HG02973 (cell line): Measurements from ENCODE around the gene API5.
A peak's percentile ranks its signal among the peaks of the same experiment; 100 is the strongest.
"Not testable (repeated sequence)": the region's sequence is repeated elsewhere in the genome, so short reads cannot be mapped to it uniquely, and the experiment has no call there.

Experiments used
- ATAC-seq: cut with Tn5 transposase; IDR thresholded peaks from one replicate; pipeline ENCODE4 v1.9.1; 2021; ENCODE audit warnings: moderate library complexity; ENCODE audit not compliant: unreplicated experiment

The API5 gene

GRCh38 chr11:43311791-43312607, at the start of gene API5:
Gene API5, plus strand, starts transcription at chr11:43311996. Its CDS starts 132 bp downstream, at chr11:43312128.
- peak; percentile 97 for ATAC-seq

DNA sequence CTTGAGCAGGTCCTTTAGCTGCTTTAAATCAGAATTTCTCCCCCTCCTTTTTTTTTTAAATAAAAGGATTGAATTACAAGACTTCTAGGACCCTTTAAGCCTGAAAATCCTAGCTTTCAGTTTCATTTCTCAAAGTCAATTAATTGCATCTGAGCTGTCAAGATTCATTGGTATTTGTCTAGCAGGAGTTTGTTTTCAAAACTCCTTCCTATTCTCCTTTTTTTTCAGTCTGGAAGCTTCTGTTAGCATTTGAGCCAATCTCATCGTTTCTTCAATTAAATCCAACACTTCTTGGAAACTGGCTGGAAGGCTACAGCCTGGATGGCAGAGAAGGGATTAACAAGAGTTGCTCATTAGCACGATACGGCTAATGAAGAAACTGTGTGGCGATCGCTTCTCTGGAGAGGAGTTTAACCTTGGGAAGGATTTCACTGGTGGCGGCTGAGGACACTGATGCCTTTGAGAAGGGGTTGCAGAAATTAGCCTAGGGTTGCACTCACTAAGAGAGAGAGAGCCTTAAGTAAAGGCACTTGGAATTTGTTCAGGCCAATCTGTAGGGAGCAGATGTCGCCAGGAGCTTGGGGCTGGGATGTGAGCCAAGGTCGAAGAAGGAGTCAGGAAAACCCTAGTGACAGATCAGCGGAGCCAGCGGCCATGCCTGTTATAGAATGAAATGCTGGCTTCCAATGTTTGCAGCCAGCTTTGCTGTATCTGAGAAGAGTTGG, 43.8 kb upstream of the API5 start:
- no peak for ATAC-seq

GRCh38 chr11:43268786-43269185, 43.0 kb upstream of the API5 start:
- no peak for ATAC-seq

DNA sequence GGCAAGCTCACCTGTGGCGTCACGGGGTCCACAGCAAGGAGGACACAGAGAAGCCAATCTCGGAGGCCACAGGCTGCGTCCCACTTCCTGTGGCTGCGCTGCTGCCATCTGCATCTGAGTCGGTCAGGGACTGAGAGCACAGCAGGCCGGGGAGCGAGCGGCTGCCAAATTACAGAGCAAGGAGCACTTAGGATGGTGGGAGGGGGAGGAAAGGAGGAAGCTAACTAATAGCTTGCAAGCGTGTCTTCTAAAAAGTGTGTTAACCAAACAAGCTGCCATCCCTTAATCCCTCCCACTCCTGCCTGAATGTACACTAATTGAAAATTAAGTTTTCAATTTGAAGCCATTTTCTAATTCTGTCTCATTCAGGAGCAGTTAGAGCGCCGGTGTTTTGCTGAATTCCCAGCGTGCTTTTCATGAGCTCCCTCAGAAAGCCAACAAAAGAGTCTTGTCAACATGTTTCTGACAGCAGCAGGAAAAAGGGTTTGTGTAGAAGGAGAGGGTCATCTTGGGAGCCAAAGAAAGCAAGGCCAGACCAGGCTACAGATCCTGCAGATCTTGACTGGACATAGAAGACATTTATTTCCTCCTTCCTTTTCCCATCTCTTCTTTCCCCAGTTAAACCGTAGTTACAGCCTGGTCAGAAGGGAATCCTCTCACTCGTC, 42.4 kb upstream of the API5 start:
- ATAC-seq: no peak

DNA sequence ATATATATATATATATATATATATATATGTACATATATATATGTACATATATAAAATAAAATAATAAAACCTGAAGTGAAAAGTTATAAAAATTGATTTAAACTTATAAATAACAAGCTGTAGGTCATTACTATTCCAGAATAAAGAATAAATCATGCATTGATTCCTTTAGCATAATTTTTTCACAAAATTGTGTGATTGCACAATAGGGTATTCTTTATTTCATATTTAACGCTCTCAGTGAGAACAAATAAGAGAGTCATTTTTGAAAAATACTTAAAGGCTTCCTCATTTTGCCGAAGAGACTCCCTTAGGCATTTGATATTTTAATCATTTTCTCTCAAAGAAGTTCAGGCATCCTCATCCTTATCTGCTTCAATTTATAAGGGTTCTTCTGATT, 41.3 kb upstream of the API5 start:
- ATAC-seq: no peak

GRCh38 chr11:43278193-43278956, 33.4 kb upstream of the API5 start:
- ATAC-seq: no peak

DNA sequence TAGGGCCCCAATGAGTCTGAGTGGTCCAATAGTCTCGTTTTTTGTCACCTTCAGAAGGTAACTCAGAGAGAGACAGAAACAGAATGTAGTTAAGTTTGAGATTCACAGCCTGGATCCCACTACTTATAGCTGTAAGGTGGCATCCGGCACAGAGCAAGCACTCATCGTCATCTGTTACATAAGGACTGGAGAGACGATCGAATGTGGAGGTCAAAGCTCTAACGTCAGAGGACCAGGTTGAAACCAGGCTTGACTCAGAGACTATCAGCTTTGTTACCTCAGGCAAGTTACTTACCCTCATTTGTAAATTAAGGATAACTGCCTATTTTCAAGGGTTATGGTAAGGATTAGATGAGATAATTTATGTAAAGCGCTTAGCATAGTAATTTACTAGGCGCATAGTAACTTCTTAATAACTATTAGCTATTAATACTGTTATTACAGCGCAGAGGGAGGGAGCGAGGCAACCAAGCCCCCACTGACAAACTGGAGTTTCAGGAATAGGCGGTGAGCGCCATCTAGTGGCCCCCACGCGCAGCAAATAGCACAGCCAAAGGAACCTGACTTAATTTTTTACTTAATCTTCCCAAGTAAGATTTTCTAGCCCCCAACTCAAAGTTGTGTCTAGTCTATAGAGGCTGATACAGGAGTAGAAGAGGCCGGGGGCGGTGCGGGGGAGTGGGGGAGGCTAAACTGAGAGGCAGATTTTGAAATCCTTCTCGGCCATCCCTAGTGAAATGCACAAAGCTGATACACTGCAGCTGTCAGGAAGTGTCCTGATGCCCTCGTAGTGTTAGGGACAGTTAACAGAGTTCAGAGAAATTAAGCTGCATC, 29.0 kb upstream of the API5 start:
- no peak for ATAC-seq

DNA sequence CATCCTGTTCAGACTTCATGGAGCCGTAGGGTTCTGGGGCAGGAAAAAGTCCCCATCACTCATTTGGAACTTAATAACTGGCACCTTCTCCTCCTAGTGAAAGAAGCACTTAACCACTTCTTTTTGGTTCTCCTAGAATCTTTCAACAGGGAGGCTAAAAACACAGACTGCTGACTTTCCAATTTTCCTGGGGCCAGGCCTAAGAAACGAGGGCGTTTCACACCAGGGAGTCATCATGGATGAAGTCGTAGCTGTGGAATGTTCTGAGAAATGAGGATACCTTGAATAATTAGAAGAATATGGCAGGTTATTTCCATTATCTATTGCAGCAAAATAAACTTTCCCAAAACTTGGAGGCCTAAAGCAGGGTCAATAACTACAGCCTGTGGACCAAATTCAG, 26.0 kb upstream of the API5 start:
- no peak for ATAC-seq

DNA sequence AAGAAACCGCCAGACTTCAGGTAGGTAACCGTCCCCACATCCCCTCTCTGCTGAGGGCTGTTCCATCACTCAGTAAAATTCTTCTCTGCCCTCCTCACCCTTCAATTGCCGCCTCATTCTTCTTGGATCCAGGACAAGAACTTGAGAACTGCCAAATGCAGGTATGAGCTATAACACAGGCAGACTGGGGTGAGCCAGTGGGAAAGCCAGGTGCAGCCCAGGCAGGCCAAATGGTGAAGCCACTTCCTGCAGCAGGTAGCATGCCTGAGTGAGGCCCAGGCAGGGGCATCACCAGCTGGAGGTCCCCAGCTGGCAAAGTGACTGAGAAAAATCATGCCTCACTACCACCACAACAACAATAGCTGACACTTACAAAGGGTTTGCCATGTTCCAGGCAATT, 22.4 kb upstream of the API5 start:
- ATAC-seq: no peak

DNA sequence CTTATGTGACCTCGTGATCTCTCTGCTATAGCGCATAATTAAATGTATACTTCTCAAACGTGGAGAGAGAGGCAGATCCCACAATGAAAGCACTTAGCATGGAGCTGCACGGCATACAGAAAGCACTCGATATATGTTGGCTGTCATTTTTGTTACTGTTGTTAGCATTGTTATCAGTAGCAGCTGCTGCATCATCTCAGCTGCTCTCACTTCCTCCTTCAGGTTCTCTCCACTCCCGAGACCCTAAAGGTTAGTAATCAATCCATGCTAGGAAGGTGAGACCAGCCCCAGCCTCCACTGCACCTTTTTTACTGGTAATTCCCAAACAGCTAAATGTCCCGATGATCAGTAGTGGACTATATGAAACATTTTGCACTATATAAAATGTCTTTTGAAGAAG, 13.4 kb upstream of the API5 start:
- ATAC-seq: no peak

- ATAC-seq: no peak
Measured at GRCh38 chr11:43315966-43316365, 4.2 kb downstream of the API5 start.

DNA sequence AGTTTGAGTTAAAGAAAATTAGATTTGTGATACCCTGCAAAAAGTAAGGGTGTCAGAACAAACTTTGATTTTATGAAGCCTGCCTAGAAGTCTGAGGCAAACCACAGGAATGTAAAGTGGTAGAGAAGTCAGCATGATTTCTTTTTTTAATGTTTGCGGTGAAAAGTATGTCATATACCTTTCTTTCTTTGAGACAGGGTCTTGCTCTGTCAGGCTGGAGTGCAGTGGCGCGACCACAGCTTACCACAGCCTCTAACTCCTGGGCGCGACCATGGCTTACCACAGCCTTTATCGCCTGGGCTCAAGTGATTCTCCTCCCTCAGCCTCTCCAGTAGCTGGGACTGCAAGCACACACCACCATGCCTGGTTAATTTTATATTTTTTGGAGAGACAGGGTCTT, 4.7 kb downstream of the API5 start:
- no peak for ATAC-seq

DNA sequence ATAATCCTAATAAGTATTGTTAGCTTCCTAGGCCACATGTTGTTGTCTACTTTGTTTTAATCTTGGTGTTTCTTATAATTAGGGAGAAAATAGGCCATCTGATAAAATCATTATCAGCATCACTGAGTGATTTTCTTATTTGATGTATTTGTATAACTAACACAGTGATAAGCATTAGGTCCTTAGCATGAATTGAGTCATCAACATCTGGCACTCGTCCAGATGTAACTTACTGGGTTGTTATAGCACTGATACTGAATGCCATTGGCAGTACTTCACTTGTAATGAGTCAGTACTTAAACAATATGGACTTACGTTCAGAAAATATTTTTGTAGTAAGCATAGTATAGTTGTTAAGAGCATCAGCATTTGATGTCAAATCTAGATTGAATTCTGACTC, 16.2 kb downstream of the API5 start:
- no peak for ATAC-seq

- ATAC-seq: no peak
Measured at GRCh38 chr11:43328482-43328881, 16.7 kb downstream of the API5 start.

DNA sequence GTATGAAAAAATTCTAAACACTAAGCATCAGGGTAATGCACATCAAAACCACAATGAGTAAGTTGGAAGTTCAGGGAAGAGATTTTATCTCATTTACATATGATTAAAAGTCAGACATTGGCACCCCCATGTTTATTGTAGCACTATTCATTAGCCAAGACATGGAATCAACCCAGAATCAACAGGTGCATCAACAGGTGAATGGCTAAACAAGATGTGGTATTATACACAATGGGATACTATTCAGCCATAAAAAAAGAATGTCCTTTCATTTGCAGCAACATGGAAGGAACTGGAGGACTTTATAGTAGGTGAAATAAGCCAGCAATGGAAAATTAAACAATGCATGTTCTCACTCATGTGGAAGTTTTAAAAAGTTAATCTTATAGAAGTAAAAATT, 29.4 kb downstream of the API5 start:
- ATAC-seq: no peak

DNA sequence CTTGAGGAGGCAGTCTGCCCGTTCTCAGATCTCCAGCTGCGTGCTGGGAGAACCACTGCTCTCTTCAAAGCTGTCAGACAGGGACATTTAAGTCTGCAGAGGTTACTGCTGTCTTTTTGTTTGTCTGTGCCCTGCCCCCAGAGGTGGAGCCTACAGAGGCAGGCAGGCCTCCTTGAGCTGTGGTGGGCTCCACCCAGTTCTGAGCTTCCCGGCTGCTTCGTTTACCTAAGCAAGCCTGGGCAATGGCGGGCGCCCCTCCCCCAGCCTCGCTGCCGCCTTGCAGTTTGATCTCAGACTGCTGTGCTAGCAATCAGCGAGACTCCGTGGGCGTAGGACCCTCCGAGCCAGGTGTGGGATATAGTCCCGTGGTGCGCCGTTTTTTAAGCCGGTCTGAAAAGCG, 39.6 kb downstream of the API5 start:
- not testable (repeated sequence) for ATAC-seq

DNA sequence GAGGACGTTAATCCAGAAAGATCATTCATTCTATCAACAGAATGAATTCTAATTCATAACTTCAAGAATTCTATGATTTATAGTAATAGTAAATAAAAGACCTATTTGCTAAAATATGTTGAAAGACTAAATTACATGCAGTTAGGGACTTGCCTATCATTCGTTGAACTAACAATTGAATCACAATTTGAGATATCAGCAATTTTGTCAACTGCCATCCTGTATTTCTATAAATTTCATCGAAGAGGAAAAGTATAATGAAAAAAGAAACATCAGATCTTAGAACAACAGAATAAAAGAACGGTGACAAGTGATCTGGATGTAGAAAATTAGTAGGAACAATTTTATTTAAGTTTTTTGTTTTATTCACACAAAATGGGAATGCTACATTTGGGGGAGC, 42.5 kb downstream of the API5 start:
- ATAC-seq: no peak

GRCh38 chr11:43356336-43356735, 44.5 kb downstream of the API5 start:
- no peak for ATAC-seq

- ATAC-seq: no peak
Measured at GRCh38 chr11:43358279-43358800, 46.5 kb downstream of the API5 start.

DNA sequence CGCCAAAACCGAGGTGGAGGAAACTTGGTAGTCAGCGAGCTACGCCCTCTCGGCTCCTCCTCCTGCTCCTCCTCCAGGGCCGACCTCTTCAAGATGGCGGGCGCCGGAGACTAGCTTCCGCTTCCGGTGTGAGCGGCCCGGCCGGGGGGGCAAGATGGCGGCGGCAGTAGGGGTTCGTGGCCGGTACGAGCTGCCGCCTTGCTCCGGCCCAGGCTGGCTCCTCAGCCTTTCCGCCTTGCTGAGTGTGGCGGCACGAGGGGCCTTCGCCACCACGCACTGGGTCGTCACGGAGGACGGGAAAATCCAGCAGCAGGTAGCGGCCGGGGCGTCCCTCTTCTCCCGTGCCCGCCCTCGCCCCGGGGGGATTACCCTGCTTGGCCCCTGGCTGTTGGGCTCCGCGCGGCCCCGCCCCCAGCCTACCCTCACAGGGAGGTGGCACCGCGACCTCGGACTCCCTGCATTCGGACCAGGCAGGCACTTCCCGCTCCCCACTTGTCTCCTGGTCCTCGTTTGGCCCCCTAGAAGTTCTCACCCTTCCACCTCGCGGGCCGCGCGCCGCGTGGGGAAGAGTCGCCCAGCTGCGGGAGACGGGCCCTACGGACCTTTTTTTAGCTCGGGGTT, 47.1 kb downstream of the API5 start, which contains the start of gene TTC17:
TSS of gene TTC17 (plus strand) at position 120 of the 621 bp plus-strand sequence. CDS start at position 155, 35 bp downstream.
- peak; percentile 90 for ATAC-seq
